GM12891 (cell line): ENCODE measurements around the gene LNX2.

Experiments
- SPI1 ChIP-seq: IDR thresholded peaks from 2 replicates; pipeline ENCODE4 v1.6.1; 2011; ENCODE audit warnings: low read depth, low read length, control low read depth
- TAF1 ChIP-seq: IDR thresholded peaks from 2 replicates; pipeline ENCODE4 v1.6.1; 2011; ENCODE audit warnings: low read depth, low read length, control low read depth

DNA sequence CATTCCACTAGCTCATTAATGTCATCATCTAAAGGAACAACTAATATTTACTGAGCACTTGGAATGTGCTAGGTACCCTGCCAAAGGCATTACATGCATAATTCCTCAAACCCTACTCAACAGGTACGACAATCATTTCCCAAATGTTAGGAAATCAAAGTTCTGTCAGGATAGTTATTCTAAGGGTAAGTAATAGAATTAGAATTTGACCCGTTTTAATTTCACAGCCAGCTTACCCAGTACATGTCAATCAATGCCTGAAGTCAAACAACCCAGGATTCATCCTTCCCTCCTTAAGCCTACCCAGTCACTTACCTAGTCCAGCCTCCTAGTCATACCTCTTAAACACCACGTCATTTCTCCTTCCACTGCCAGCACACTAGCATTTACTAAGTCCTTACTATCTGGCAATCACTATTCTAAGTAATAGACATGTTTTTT lies 2.4 kb downstream of the LNX2 start:
- TF ChIP-seq TAF1, result no peak
- no peak for TF ChIP-seq SPI1
